Neural crest cell (in vitro differentiated cells): ENCODE results near the gene OR1L8. TPM values are rescaled to one million over a fixed set of nuclear protein-coding genes. Genes with fewer than 3 reads are reported as not detected.

Experiments
- DNase-seq: peaks from one replicate; pipeline ENCODE4 v3.0.0; 2021; ENCODE audit warnings: low read depth, mixed read lengths, low spot score
- H3K27ac Mint-ChIP-seq: one replicate; pipeline ENCODE4 v1.8.0; 2021; ENCODE audit warnings: mild to moderate bottlenecking, mixed read lengths; ENCODE audit not compliant: unreplicated experiment
- H3K27me3 Mint-ChIP-seq: 2 replicates; pipeline ENCODE4 v1.8.0; 2021; ENCODE audit warnings: low read depth, mild to moderate bottlenecking, mixed read lengths
- H3K36me3 Mint-ChIP-seq: 2 replicates; pipeline ENCODE4 v1.8.0; 2021; ENCODE audit warnings: low read depth, mild to moderate bottlenecking, mixed read lengths
- H3K4me1 Mint-ChIP-seq: 2 replicates; pipeline ENCODE4 v1.8.0; 2021; ENCODE audit warnings: mixed read lengths
- H3K4me3 Mint-ChIP-seq: one replicate; pipeline ENCODE4 v1.8.0; 2021; ENCODE audit warnings: mild to moderate bottlenecking, mixed read lengths
- H3K9me3 Mint-ChIP-seq: 2 replicates; pipeline ENCODE4 v1.8.0; 2021; ENCODE audit warnings: mixed read lengths
- CTCF ChIP-seq: fragments of 200-600 bp; sonication (generic); conservative IDR thresholded peaks from 2 replicates; pipeline ENCODE4 v1.5.0; 2021; ENCODE audit warnings: antibody characterized with exemption, mild to moderate bottlenecking
- total RNA-seq: library from RNA; stranded (reverse); gene quantifications from 2 replicates; pipeline ENCODE4 v1.2.1, GENCODE V29; 2021

Gene OR1L8
- total RNA-seq, 1 donor from 2014 or later = not detected

- DNase-seq = no peak
- no peak overlapping the region for H3K27ac Mint-ChIP-seq
- no peak overlapping the region for H3K4me3 Mint-ChIP-seq
- H3K9me3 Mint-ChIP-seq = peaks cover 9% of the 10 kb centered on the region
- no peaks in the 10 kb centered on the region for H3K27me3 Mint-ChIP-seq
- H3K4me1 Mint-ChIP-seq = no peaks in the 10 kb centered on the region
- no peaks in the 10 kb centered on the region for H3K36me3 Mint-ChIP-seq
- no peak for TF ChIP-seq CTCF
Measured at GRCh38 chr9:122580360-122580759, 2.8 kb downstream of the OR1L8 start.

DNA sequence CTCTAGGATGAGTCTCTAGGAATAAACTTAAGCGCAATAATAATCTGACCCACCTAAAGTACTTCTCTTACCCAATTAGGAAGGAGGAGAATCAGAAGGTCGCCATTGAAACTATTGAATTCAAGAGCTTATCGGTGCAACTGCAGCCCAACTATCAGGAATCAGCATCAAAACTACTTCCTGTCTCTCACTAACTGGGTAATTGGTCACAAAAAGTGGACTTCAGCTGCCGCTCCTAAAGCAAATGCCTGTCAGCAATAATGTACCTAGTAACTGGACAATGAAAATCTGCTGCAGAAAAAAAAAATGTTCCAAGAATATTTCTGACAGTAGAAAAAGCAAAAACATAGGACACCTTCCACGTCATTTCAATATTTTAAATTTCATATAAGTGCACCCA, 3.3 kb downstream of the OR1L8 start:
- TF ChIP-seq CTCF = no peak
- H3K9me3 Mint-ChIP-seq = peaks cover 9% of the 10 kb centered on the region
- no peaks in the 10 kb centered on the region for H3K27me3 Mint-ChIP-seq
- no peak overlapping the region for H3K4me3 Mint-ChIP-seq
- no peaks in the 10 kb centered on the region for H3K36me3 Mint-ChIP-seq
- no peak overlapping the region for H3K27ac Mint-ChIP-seq
- H3K4me1 Mint-ChIP-seq = no peaks in the 10 kb centered on the region
- no peak for DNase-seq

DNA sequence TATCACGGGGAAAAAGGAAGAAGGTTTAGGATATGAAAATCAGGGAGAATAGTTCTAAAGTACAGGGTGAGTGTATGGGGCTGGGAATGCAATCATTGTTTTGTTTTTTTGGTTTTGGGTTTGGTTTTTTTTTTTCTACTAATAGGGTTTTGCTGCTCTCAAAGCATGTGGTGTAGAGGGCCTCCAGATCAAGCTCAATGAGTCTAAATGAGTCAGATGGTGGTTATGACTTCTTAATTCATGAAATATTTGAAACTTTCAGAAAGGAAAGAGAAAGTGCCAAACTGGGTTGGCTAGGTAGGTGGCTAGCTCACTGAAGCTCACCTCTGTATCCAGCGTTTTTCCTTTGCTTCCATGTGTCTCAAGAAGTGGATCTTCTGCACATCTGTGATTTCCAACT, 10.7 kb downstream of the OR1L8 start:
- TF ChIP-seq CTCF = no peak
- Mint-ChIP-seq H3K27me3 (peaks cover 7% of the 10 kb centered on the region), H3K9me3 (peaks cover 23% of the 10 kb centered on the region), H3K4me3 (no peak overlapping the region), H3K27ac (no peak overlapping the region), H3K36me3 (no peaks in the 10 kb centered on the region), H3K4me1 (no peaks in the 10 kb centered on the region)
- no peak for DNase-seq

DNA sequence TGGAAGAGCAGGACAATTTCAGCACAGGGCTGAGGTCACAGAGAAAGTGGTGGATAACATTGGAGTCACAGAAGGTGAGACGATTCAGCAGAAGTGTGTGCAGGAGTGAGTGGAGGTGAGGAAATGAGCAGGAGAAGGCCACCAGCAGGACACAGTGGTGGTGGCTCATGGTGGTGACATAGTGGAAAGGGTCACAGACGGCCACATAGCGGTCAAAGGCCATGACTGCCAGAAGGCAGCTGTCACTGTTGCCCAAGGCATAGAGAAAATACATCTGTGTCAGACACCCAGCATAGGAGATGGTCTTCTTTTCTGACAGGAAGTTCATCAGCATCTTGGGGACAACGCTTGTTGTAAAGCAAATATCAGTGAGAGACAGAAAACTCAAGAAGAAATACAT, 15.3 kb downstream of the OR1L8 start:
- Mint-ChIP-seq H3K4me1 (no peaks in the 10 kb centered on the region), H3K4me3 (no peak overlapping the region), H3K9me3 (peaks cover 12% of the 10 kb centered on the region), H3K27me3 (no peaks in the 10 kb centered on the region), H3K36me3 (peaks cover under 1% of the 10 kb centered on the region), H3K27ac (no peak overlapping the region)
- no peak for TF ChIP-seq CTCF
- DNase-seq = no peak

DNA sequence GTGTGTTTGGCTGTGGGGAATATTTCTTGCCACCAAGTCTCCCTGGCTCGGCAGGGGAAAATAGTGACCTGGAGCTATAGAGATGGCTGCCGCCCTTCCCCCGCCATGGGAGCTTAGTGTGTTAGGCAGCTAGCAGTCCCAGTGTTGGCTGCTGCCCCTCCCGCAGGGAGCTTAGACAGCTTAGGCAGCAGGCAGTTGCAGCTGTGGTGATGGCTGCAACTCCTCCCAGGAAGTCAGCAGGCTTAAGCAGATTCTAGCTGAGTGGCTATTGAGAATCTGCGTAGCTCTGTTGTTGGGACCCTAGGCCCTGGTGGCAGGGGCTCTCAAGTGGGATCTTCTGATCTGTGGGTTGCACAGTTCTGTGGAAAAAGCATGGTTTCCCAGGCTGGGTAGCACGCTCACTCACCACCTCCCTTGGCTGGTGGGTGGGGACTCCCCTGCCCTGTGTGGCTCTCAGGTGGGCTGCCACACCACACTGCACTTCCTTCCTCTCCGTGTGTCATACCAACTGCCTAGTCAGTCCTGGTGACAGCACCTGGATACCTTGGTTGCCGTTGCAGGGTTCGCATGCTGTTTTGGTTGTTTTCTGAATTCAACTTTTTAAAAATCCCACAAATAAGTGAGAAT, 20.9 kb downstream of the OR1L8 start:
- Mint-ChIP-seq H3K27me3 (peaks cover 6% of the 10 kb centered on the region), H3K9me3 (peaks cover 21% of the 10 kb centered on the region), H3K4me3 (no peak overlapping the region), H3K27ac (no peak overlapping the region), H3K36me3 (peaks cover 2% of the 10 kb centered on the region), H3K4me1 (no peaks in the 10 kb centered on the region)
- TF ChIP-seq CTCF = no peak
- DNase-seq = no peak
